Tibial nerve (tissue), 4 donors: ENCODE measurements around the gene LRRC59. TPM values are rescaled to one million over a fixed set of nuclear protein-coding genes. Genes with fewer than 3 reads are reported as not detected.
"Not testable (repeated sequence)": the region's sequence is repeated elsewhere in the genome, so short reads cannot be mapped to it uniquely, and the experiment has no call there.

ENCODE experiments used
- DNase-seq, 2 donors: peaks; one replicate each; pipeline ENCODE4 v3.0.0-alpha.2; 2019; ENCODE audit warnings: low spot score in 2 of 2
- H3K27ac ChIP-seq, 4 donors: fragments of 200-600 bp; sonication (generic) in 3 of 4; one replicate each; pipeline ENCODE4 v1.5.1; 2017 to 2019; ENCODE audit warnings: mild to moderate bottlenecking in 1 of 4
- H3K27me3 ChIP-seq, 2 donors: fragments of 200-600 bp; sonication (generic) in 1 of 2; one replicate each; pipeline versions ENCODE4 v1.5.1 to v1.6.0; 2017 to 2019
- H3K36me3 ChIP-seq, 3 donors: fragments of 200-600 bp; sonication (generic); one replicate each; pipeline ENCODE4 v1.5.1; 2018 to 2019
- H3K4me1 ChIP-seq, 4 donors: fragments of 200-600 bp; sonication (generic) in 3 of 4; one replicate each; pipeline ENCODE4 v1.5.1; 2017 to 2019
- H3K4me3 ChIP-seq, 4 donors: fragments of 200-600 bp; sonication (generic) in 3 of 4; one replicate each; pipeline ENCODE4 v1.5.1; 2017 to 2019; ENCODE audit warnings: mild to moderate bottlenecking in 1 of 4, moderate library complexity in 1 of 4
- H3K9me3 ChIP-seq, 4 donors: fragments of 200-600 bp; sonication (generic) in 3 of 4; one replicate each; pipeline ENCODE4 v1.5.1; 2017 to 2019
- EP300 ChIP-seq, 2 donors: sonication (generic); formaldehyde crosslinking; IDR thresholded peaks; one replicate each; pipeline ENCODE4 v1.6.1; 2017; ENCODE audit warnings: antibody characterized with exemption in 2 of 2, mild to moderate bottlenecking in 1 of 2
- POLR2A ChIP-seq, 2 donors: fragments of 450-650 bp; IDR thresholded peaks; one replicate each; pipeline ENCODE4 v1.6.1; 2017; ENCODE audit warnings: antibody characterized with exemption in 2 of 2, mild to moderate bottlenecking in 2 of 2, moderate library complexity in 2 of 2
- WGBS, 2 donors: methylation state at CpG; one replicate each; pipeline ENCODE4 v1.1.5; 2018; 5-methylcytosine and 5-hydroxymethylcytosine counted together
- total RNA-seq, 4 donors: library from RNA; depleted of rRNA; stranded (reverse); fragments of >200 nt; gene quantifications; one replicate each; pipeline ENCODE4 v1.1.0, GENCODE V29; 2016
- TF ChIP-seq, protein P1 (sequence below), 5 experiments: fragments of 200-600 bp in 3 of 5; fragments of 450-650 bp in 2 of 5; sonication (generic) in 3 of 5; IDR thresholded peaks; one replicate each; pipeline ENCODE4 v1.5.1; 2016 to 2019; ENCODE audit warnings: antibody characterized with exemption in 5 of 5, mild to moderate bottlenecking in 3 of 5, moderate library complexity in 2 of 5

LRRC59 gene
- total RNA-seq, 4 donors from 2014 or later, result 26.0 to 72.6 (median 36.3) TPM

DNA sequence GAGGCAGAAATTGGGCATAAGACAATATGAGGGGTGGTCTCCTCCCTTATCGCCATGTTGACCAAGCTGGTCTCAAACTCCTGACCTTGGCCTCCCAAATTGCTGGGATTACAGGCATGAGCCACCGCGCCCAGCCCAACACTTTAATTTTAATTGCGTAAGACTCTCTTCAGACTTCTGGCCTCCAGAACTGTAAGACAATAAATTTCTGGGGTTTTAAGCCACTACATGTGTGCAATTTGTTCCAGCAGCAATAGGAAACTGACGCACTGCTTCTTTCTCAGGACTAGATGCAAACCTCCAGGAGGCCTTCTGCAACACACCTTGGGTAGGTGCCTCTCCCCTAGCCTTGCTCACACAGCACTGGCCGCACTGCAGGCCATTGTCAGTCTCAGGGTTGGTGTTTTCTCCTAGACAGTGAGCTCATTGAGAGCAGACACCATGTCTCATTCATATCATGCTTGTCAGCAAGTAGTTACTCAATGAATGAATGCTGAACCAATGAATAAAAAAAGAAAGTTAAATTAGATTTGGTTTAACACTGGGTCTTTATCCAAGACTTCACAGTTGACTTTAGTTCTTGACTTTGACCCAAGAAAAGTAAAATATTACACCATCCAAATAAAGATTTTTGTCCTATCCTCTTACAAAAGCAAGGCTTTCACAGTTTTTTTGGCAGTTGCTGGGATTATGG lies 23.2 kb upstream of the LRRC59 start:
- peak overlapping the region in 3 of 4 donors; percentile 55 to 78 (median 70) for H3K27ac ChIP-seq
- H3K27me3 ChIP-seq, result no peaks in the 10 kb centered on the region
- no peak for DNase-seq
- no peak overlapping the region for H3K4me3 ChIP-seq
- peaks cover 0 to 37% (median 22%) of the 10 kb centered on the region in 4 donors for H3K4me1 ChIP-seq
- no peaks in the 10 kb centered on the region for H3K36me3 ChIP-seq
- H3K9me3 ChIP-seq, result no peaks in the 10 kb centered on the region
- TF ChIP-seq EP300 (IDR thresholded peaks at IDR 0.05), result no peak
- TF ChIP-seq, protein P1, sequence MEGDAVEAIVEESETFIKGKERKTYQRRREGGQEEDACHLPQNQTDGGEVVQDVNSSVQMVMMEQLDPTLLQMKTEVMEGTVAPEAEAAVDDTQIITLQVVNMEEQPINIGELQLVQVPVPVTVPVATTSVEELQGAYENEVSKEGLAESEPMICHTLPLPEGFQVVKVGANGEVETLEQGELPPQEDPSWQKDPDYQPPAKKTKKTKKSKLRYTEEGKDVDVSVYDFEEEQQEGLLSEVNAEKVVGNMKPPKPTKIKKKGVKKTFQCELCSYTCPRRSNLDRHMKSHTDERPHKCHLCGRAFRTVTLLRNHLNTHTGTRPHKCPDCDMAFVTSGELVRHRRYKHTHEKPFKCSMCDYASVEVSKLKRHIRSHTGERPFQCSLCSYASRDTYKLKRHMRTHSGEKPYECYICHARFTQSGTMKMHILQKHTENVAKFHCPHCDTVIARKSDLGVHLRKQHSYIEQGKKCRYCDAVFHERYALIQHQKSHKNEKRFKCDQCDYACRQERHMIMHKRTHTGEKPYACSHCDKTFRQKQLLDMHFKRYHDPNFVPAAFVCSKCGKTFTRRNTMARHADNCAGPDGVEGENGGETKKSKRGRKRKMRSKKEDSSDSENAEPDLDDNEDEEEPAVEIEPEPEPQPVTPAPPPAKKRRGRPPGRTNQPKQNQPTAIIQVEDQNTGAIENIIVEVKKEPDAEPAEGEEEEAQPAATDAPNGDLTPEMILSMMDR (IDR thresholded peaks at IDR 0.05), result no peak
- TF ChIP-seq POLR2A (IDR thresholded peaks at IDR 0.05), result no peak
- WGBS, 2 donors, result 75 to 85% methylated on average over 6 of the region's 6 CpGs

- peaks cover 0 to 28% (median 13%) of the 10 kb centered on the region in 4 donors for H3K4me1 ChIP-seq
- H3K27me3 ChIP-seq, H3K4me3 ChIP-seq, H3K27ac ChIP-seq, H3K36me3 ChIP-seq, DNase-seq, H3K9me3 ChIP-seq: not testable (repeated sequence)
- 95 to 96% methylated on average over 10 of the region's 10 CpGs for WGBS, 2 donors
These were observed 22.3 kb upstream of the LRRC59 start for GRCh38 chr17:50419577-50419976.

- Histone ChIP-seq H3K27ac (no peak overlapping the region), H3K4me1 (no peaks in the 10 kb centered on the region), H3K27me3 (no peaks in the 10 kb centered on the region), H3K36me3 (no peaks in the 10 kb centered on the region), H3K4me3 (no peak overlapping the region), H3K9me3 (no peaks in the 10 kb centered on the region)
- WGBS, 2 donors, result 73 to 78% methylated on average over 3 of the region's 3 CpGs
- no peak for TF ChIP-seq POLR2A (IDR thresholded peaks at IDR 0.05)
- TF ChIP-seq EP300 (IDR thresholded peaks at IDR 0.05), result no peak
- TF ChIP-seq, protein P1 (IDR thresholded peaks at IDR 0.05), result no peak
- DNase-seq, result no peak
These were observed 17.5 kb upstream of the LRRC59 start for GRCh38 chr17:50414808-50415207.

- no peak overlapping the region for H3K4me3 ChIP-seq
- no peaks in the 10 kb centered on the region for H3K36me3 ChIP-seq
- H3K27me3 ChIP-seq, result peaks cover 0 to under 1% of the 10 kb centered on the region in 2 donors
- no peak for DNase-seq
- no peak for TF ChIP-seq EP300 (IDR thresholded peaks at IDR 0.05)
- TF ChIP-seq, protein P1 (IDR thresholded peaks at IDR 0.05), result no peak
- TF ChIP-seq POLR2A (IDR thresholded peaks at IDR 0.05), result no peak
- 88% methylated on average over 4 of the region's 4 CpGs for WGBS, 2 donors
- no peaks in the 10 kb centered on the region for H3K9me3 ChIP-seq
- no peaks in the 10 kb centered on the region for H3K4me1 ChIP-seq
- H3K27ac ChIP-seq, result no peak overlapping the region
These were observed 14.9 kb upstream of the LRRC59 start for GRCh38 chr17:50412188-50412732.

DNA sequence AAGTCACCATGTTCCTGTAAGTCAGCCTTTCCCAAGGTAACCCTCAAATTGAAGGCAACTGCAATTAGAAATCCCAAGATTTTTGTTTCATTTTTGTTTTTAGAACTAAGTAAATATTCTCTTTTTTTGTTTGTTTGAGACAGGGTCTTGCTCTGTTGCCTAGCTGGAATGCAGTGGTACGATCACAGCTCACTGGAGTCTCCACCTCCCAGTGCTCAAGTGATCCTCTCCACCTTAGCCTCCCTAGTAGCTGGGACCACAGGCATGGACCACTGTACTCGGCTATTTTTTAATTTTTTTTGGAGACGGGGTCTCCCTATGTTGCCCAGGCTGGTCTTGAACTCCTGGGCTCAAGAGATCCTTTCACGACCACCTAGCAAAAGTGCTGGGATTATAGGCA lies 10.6 kb upstream of the LRRC59 start:
- Histone ChIP-seq H3K27ac (no peak overlapping the region), H3K4me3 (no peak overlapping the region), H3K9me3 (no peaks in the 10 kb centered on the region), H3K27me3 (peaks cover 0 to 7% of the 10 kb centered on the region in 2 donors), H3K36me3 (no peaks in the 10 kb centered on the region), H3K4me1 (no peaks in the 10 kb centered on the region)
- TF ChIP-seq EP300 (IDR thresholded peaks at IDR 0.05) (no peak), POLR2A (IDR thresholded peaks at IDR 0.05) (no peak)
- TF ChIP-seq, protein P1 (IDR thresholded peaks at IDR 0.05), result no peak
- DNase-seq, result no peak
- WGBS, 2 donors, result 75 to 84% methylated on average over 4 of the region's 4 CpGs
